ENCODE results near the gene FOXP1.

Gene FOXP1

DNA sequence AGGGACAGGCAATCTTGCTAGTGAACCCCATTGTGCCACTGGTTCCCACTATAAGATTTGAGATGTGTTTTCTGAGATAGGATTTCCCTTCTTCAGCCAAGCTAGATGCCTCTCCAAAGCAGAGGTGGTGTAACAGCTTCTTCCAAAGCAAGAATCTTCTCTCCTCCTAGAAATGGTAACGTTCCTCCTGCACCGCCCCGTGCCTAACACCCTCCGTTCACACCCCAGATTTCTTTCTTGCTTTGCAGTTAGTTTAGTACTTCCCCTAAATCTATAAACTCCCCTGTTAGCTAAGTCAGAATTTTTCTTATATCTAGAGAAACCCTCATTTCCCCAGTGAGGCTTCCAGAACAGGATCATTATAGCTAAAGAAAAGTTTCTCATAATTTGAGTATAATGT is 653.5 kb downstream of the FOXP1 start:
- in situ Hi-C loops (cut with MboI; ENCODE audit: low pct_unique_long_range_greater_than_20kb, low sequenced_read_pairs, unreplicated experiment): no loop called here
- DNase-seq (ENCODE audit: low spot score): no peak
- no peak for TF ChIP-seq CTCF (IDR thresholded peaks at IDR 0.05; ENCODE audit: extremely low read depth, insufficient read depth, missing control alignments)

DNA sequence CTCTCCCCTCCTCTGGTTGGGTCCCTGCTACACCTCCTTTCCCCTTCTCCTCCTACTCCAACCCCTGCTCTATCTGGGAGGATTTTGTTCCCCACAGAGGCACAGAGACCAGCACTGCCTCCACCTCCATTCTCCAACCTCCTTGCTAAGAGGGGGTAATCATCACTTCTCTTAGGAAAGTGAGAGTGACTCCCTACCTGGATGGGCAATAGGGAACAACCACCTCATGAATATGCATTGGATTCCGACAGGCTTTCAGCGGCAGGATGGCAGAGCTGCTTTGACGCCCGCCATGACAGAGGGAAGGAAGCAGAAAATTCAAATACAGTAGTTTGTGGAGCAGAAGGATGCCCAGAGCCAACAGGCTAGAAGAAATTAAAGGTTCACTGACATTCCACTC is 656.3 kb downstream of the FOXP1 start:
- DNase-seq (ENCODE audit: low spot score): no peak
- in situ Hi-C loops (cut with MboI; ENCODE audit: low pct_unique_long_range_greater_than_20kb, low sequenced_read_pairs, unreplicated experiment): no loop called here
- no peak for TF ChIP-seq CTCF (IDR thresholded peaks at IDR 0.05; ENCODE audit: extremely low read depth, insufficient read depth, missing control alignments)

- no peak for DNase-seq (ENCODE audit: low spot score)
- no peak for TF ChIP-seq CTCF (IDR thresholded peaks at IDR 0.05; ENCODE audit: extremely low read depth, insufficient read depth, missing control alignments)
- in situ Hi-C loops (cut with MboI; ENCODE audit: low pct_unique_long_range_greater_than_20kb, low sequenced_read_pairs, unreplicated experiment): no loop called here
Observed at GRCh38 chr3:70926835-70927234, 656.7 kb downstream of the FOXP1 start.

- DNase-seq (ENCODE audit: low spot score): no peak
- in situ Hi-C loops (cut with MboI; ENCODE audit: low pct_unique_long_range_greater_than_20kb, low sequenced_read_pairs, unreplicated experiment): no loop called here
- TF ChIP-seq CTCF (IDR thresholded peaks at IDR 0.05; ENCODE audit: extremely low read depth, insufficient read depth, missing control alignments): no peak
Observed at GRCh38 chr3:70919661-70920060, 663.9 kb downstream of the FOXP1 start.

DNA sequence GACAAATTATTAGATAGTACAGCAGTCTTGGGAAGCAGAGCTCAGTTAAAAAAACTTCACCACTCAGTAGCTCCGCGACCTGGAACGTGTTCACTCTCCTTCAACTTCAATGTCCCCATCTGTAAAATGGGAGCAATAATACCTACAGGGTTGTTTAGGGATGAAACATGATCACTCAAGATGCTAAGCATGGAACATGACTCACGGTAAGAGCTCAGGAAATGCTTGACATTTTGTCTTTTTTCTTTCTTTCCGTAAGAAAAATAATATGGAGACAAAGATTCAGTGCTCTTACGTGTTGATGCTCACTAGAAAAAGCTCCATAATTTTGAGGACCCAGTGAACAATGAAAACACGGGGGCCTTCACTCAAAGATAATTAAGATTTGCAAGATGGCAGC is 664.4 kb downstream of the FOXP1 start:
- in situ Hi-C loops (cut with MboI; ENCODE audit: low pct_unique_long_range_greater_than_20kb, low sequenced_read_pairs, unreplicated experiment): no loop called here
- DNase-seq (ENCODE audit: low spot score): no peak
- no peak for TF ChIP-seq CTCF (IDR thresholded peaks at IDR 0.05; ENCODE audit: extremely low read depth, insufficient read depth, missing control alignments)

DNA sequence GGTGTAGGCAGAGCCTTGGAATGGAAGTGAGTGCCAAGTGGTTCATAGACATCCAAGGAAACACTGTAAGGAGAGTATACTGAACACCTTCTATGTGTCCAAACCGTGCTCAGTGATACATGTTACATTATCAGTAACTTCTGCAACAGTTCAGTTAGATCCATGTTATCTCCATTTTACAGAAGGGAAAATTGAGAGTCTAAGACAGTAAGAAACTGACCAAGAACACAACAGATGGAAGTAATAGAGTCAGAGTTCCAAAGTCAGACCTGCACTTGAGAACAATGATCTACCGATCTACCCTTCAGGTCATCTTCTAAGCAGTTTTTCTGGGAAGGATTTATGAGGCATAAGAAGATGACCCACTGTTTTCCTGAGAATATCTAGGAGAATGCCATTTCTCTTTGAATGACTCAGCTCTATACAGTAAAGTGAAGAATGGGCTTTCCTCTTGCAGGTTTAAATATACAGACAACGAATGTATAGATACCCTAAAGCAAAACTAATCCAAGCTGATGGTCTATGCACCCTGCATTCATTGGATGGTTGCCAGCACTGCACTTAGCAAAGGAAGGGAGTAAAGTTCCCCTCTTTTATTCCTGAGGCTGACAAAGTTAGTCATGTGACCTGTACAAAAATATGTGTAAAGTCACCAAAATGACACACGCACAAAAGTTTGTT is 667.0 kb downstream of the FOXP1 start:
- TF ChIP-seq CTCF (IDR thresholded peaks at IDR 0.05; ENCODE audit: extremely low read depth, insufficient read depth, missing control alignments): no peak
- no peak for DNase-seq (ENCODE audit: low spot score)
- in situ Hi-C loops (cut with MboI; ENCODE audit: low pct_unique_long_range_greater_than_20kb, low sequenced_read_pairs, unreplicated experiment): no loop called here

Measured in GM13977 (cell line).